GM21717 (cell line): Measurements from ENCODE around the gene CBFA2T2.
A peak's percentile ranks its signal among the peaks of the same experiment; 100 is the strongest.
"Not testable (repeated sequence)": the region's sequence is repeated elsewhere in the genome, so short reads cannot be mapped to it uniquely, and the experiment has no call there.

ENCODE experiments used
- ATAC-seq: cut with Tn5 transposase; IDR thresholded peaks from one replicate; pipeline ENCODE4 v1.9.1; 2021; ENCODE audit warnings: mild to moderate bottlenecking, moderate library complexity; ENCODE audit not compliant: unreplicated experiment

CBFA2T2 gene

DNA sequence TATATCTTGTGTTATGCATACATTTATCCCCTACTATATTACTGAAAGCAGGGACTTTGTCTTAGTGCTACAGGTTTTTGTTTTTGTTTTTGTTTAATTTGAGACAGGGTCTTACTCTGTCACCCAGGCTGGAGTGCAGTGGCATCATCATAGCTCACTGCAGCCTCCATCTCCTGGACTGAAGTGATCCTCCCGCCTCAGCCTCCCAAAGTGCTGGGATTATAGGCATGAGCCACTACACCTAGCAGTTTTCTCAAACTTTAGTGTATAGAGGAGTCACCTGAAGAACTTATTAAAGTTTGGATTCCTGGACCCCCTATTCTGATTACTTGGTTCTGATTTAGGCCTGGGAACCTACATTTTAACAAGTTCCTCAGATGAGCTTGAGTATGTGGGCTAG, 51.9 kb downstream of the CBFA2T2 start:
- ATAC-seq: no peak

DNA sequence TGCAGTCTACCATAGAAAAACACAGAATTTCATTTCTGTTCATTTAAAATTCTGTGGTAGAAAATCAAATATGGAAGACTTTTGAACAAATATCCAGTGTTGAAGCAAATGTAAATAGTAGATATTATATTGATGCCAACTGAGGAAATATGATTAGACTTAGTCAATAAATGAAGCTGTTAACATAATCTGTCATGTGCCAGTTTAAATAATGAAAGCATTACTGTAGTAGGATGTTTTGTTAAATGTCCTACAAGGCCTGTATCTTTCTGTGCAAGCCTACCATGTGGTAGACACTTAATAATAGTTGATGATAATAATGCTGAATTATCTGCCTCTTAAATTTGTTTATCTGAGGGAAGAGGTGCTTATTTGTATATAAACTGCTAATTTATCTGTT, 55.9 kb downstream of the CBFA2T2 start:
- ATAC-seq: no peak

DNA sequence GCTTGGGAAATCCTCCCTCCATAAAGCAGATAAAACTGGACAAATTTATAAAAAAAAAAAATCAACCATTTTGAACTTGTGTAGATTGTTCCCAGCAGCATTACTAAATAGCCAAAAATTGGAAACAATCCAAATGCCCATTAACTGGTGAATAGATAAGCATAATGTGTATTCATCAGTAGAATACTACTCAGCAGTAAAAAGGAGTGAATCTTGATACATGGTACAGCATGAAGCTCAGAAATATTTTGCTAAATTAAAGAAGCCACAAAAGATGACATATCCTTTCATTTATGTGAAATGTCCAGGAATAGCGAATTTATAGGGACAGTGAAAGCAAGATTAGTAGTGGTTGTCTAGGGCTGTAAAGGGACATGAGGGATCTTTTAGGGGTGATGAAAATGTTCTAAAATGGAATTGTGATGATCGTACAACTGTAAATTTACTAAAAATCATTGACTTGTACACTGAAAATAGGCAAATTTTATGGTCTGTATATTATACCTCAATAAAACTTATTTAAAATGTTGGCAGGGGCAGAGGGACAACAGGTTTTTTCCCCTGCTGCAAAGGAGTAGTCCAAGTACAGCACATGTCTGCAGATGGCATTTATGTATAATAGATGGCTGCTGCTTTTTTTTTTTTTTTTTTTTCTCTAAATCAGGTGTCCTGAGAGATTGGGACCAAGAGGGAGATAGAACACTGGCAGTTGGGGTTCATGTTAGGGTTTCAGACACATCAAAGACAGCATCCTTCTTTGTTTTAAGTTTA, 59.5 kb downstream of the CBFA2T2 start:
- ATAC-seq: no peak

DNA sequence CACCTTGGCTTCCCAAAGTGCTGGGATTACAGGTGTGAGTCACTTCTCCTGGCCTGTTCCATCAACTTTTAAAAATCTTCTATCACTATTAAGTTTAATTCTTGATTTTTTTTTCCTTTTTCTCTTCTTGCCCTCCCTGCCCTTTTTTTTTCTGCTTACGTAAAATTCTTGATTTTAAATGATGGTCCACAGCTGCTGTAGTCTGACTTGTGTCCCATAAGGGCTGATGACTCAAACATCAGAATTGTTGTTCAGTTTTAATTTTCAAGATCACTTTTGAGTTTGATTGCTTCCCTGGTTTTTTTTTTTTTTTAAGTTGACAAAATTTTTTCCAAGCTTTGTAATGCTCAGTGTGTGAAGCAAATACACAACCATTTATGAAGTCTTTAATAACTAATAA, 61.9 kb downstream of the CBFA2T2 start:
- no peak for ATAC-seq

DNA sequence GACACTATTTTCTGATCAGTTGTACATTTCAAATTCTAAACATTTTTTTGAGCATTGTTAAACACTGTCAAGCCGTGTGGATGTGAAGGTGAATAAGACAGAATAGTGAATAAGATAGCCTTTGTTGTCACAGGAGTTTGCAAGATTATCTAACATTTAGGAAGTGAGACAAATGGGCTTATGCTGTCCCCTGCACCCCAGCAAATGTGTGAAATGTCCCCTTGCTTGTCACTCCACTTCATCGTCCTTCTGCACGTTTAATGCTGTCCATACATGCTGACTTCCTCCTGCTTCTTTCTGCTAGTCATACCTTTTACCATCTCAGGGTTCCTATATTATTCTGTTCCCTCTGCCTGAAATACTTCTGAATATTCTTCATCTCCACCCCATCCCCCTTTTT, 62.6 kb downstream of the CBFA2T2 start:
- no peak for ATAC-seq

DNA sequence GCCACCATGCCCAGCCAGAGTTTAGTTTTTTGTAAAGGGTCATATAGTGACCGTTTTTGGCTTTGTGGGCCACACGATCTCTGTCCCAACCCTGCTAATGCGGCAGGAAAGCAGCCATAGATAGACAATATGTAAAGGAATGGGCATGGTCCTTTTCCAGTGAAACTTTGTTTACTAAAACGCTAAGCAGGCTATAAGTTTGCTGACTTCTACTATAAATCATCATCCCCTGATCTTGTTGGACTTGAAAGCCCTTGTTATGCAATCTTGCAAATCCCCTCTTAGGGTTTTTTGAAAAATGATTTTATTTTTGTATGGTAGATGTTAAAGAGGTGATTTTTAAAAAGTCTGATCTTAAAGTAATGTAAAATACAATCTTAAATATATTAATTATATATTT, 63.6 kb downstream of the CBFA2T2 start:
- no peak for ATAC-seq

DNA sequence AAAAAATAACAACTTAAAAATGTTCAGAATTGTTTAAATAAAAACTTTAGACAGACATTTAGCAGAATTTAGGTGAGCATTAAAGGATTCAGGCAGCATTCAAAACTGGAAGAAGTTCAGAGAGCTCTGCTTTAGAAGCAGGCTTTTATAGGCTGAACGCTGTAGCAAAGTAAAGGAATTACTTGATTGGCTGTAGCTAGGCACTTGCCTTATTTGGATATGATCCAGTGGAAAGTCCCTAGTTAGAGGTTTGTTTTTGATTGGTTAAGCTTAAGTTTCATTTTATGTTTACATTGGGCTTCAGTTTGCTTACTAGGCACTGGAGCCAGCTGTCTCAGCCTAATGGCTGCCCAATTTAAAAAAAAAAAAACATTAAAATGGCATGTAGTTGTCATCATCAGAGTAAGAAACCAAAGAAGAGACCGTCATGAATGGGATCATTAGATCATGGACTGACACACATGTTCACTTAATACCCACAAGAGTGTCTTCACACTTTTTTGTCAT, 65.1 kb downstream of the CBFA2T2 start:
- ATAC-seq: peak; percentile 93

DNA sequence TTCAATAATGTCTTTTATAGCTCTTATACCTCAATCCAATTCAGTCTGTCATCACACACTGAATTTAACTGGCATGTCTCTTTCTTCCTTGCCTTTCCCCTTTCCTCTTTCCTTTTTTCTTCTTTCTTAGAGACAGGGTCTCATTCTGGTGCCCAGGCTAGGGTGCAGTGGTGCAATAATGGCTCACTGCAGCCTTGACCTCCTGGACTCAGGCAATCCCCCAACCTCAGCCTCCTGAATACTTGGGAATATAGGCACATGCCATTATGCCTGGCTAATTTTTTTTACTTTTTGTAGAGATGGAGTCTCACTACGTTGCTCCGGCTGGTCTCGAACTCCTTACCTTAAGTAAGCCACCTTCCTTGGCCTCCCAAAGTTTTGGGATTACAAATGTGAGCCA, 65.9 kb downstream of the CBFA2T2 start:
- no peak for ATAC-seq

DNA sequence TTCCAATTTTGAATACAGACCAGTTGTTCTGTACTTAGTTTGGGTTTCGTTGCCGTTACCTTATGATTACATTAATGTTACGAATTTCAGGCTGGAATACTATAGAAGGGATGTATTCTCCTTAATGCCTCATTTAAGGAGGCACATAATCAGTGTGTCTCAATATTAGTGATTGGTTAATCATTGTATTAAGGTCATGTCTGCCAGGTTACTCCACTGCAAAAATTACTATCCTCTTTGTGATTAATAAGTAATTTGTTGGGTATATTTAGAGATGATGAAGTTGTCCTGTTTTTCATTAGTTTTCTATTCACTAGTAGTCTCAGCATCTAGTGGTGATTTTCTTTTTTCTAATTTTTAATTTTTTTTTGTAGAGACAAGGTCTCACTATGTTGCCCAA, 66.3 kb downstream of the CBFA2T2 start:
- no peak for ATAC-seq

DNA sequence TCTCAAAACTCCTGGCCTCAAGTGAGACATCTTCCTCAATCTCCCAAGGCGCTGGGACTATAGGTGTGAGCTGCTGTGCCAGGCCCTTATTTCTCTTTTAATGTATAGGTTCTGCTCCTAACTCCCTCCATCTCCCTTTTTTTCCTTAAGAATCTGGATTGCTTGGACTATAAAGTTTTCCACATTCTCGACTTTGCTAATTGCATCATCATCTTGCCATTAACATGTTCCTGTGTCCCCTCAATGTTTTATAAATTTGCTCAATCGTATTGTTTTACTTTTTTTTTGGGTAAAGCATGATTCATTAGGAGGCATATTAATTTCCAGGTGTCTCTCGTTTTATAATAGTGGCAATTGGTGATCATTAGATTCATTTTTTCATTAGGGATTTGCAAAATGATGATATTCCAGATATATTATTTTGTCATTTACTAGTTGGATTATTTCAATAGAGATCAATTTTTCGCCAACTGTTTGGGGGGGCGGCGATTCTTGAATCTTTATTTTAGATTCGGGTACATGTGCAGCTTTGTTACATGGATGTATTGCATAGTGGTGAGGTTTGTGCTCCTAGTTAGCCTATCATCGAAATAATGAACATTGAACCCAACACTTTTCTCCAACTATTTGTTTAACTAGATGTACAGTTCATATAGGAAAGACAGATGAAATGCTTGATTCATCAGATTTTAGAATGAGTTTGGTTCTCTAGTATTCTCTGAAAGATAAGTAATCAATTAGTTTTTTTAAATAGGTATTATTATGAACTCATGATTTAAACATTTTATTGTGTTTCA, 68.7 kb downstream of the CBFA2T2 start:
- ATAC-seq: no peak

DNA sequence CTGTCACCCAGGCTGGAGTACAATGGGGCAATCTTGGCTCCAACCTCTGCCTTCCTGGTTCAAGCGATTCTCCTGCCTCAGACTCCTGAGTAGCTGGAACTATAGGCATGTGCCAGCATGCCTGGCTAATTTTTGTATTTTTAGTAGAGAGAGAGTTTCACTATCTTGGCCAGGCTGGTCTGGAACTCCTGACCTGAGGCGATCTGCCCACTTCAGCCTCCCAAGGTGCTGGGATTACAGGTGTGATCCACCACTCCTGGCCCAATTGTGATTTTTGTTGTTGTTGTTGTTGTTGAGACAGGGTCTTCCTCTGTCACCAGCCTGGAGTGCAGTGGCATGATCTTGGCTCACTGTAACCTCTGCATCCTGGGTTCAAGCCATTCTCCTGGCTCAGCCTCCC, 69.3 kb downstream of the CBFA2T2 start:
- ATAC-seq: no peak

DNA sequence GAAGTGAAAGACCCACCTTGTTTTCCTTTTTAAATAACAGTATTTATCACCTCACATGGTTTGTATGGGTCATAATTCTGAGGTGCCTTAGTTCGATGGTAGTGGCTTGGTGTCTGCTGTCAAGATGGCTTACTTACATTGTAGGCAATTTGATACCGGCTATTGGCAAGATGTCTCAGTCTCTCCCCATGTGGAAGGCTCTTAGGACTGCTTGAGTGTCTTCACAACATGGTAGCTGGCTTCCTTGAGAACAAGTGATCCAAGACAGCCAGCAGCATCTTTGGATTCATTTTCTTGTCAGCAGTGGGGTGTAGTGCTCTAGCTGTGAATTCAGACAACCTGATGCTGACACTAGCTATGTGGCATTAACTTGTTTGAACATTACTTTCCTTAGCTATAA, 70.1 kb downstream of the CBFA2T2 start:
- ATAC-seq: no peak

DNA sequence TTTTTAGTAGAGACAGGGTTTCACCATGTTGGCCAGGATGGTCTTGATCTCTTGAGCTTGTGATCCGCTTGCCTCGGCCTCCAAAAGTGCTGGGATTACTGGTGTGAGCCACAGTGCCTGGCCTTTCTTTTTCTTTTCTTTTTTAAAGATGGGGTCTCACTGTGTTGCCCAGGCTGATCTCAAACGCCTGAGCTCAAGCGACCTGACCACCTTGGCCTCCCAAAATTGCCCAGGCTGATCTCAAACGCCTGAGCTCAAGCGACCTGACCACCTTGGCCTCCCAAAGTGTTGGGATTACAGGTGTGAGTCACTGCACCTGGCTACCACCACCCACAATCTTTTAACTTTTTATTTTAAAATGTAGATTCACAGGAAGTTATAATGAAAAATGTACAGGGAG, 71.2 kb downstream of the CBFA2T2 start:
- not testable (repeated sequence) for ATAC-seq

DNA sequence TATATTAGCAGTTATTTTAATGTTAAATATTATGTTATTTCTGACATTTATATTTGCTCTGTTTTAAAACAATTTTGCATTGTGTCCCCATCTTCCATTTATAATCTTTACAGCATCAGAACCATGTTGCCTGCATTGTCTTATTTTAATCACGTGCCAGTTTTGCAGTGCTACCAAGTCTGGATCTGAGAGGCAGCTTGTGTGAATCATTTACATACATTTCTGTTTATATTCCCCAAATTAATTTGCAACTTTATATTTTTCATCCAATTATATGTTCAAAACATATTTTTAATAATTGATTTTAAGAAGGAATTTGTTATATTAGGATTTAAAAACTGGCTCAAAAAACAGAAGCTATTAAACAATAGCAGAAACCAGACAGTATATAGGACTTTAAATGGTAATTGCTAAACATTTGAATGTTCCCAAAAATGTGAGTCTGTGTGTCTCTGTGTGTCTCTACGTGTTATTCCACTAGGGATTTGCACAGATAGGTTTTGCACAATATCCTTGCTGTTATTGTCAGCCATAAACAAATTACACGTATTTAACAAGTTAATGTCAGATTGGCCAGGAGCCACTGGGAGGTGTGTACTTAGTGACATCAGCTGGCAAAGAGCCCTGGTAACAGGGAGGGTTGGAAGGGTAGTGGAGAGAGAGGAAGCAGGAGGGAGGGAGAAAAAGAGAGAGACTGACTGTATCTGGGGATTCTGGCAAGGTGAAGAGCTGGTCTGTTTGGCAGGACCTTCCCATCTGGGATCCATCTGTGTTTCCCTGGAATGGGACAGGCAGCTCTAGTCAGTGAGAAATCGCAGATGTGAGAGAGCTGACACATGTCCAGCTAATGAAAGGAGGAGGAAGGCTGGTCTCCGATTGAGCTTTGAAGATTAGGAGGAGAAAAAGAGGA, 72.1 kb downstream of the CBFA2T2 start:
- no peak for ATAC-seq

DNA sequence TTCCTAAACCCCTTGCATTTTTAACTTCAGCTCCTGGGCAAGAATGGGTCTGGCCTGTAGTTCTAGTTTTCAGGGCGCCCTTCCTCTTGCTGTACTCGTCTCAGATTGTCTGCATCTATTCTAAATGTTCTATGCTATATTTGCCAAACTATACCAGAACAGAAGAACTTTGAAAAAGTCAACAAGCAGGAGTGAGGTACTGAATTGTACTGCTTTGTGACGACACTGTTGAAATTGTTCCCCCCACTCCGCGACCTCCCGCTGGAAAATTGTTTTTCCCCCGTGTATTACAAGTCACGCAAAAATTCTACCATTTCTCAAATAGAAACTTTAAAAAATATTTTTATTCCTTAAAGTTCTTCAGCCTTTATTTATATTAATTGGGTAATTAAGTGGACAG, 73.9 kb downstream of the CBFA2T2 start:
- ATAC-seq: no peak

DNA sequence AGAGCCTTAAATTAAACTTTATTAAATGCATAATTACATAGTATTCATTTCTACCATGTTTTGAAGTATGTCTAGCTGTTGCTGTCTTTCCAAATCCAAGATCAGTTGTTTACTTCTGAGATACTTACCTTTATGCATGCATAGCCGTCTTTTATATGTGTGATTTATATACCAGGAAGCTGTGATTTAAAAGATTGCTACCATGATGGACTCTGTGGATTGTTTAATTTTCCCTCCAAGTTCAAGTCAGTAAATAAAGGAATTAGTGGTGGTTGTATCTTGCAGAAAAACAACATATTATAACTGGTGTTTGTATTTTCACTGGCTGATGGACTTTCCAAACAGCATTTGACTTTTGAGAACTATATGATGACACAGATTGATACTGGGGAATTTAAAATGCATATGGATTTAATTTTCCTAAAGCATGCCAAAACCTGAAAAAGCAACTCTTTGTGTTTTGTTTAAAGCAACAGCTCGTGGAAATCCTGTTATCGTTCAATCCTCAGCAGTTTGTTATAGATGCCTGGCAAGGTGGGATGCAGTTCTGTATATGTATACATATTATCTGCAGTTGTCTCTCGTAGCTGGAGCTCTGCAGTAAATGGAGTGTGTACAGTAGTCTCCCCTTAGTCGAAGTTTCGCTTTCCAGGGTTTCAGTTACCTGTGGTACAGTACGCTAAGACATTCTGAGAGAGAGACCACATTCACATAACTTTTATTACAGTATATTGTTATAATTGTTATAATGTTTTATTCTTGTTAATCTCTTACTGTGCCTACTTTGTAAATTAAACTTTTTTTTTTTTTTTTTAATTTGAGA, 77.1 kb downstream of the CBFA2T2 start:
- no peak for ATAC-seq

DNA sequence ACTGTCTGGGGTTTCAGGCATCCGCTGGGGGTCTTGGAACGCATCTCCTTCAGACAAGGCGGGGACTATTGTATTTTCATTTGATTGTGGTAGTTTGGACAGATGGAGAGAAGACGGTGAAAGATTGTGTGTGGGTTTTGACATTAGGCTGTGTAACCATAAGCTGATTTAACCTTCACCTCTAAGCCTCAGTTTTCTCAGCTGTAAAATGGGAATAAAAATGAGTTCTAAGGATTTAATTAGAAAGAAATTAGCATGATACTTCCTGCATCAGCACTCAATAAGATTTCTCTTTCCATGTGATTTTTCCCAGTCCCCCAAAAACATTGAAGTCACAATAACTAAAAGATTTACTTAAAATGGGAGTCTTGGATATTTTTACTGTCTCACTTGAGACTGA, 78.1 kb downstream of the CBFA2T2 start:
- ATAC-seq: no peak

DNA sequence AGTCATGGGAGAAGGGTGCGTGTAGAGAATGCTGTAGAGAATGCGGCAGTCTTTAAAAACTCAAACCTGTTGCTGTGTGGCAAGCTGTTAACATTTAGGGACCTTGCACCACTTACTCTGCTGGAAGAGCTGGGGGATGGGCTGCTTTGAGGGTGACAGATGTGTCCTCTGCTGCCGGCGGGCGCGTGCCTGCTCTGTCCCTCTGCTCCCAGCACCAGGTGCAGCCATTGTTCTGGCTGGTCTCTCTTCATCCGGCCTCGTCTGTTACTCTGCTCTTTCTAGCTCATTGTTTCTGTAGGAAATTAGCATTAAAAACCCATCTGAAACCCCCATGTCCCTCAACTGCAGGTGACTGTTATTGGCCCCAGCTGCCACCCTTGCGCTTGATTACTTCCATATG, 78.5 kb downstream of the CBFA2T2 start:
- ATAC-seq: no peak

DNA sequence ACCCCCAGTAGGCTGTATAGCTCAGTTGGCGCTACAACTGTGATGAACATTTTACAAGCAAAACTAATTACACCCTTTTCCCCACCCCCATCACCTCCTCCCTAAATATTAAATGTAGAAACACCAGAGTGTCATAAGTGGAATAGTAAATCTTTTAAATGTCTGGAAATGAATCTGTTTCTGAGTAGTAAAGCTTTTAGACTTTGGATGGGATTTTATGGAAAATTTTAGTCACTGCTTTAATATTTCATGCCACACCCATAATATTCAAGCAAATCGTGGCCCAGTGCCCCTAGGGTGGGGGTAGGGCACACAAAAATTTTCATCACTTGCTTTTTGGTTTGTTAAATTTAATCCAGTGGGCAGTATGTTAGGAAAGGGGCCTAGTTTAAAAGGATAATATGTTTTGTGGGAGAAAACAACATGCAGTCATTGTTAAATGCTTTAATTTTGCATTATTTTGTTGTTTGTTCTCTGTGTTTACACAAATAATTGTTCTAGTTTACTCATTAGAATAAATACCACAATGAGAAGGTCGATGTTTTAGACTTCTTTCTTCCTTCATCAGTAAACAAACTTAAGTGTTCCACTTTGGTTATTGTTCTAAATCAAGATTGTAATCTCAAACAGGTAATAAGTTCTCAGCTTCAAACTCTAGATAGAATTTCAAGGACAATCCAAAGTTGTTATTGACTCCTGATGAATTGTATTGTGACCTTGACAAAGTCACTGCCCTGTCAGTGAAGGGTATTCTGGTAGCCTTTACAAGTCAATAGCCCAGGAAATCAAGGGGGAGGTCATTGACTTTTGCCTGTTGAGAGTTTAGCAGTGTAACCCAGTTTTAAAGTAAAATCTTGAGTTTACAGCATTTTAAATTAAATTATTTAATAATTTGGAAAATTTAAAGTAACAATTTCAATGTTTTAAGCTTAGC, 79.2 kb downstream of the CBFA2T2 start:
- ATAC-seq: no peak
